NT2/D1 (cell line): Measurements from ENCODE around the gene RNF212B.

Experiments
- SUZ12 ChIP-seq: IDR thresholded peaks from 2 replicates; pipeline ENCODE4 v1.6.1; 2011; ENCODE audit not compliant: insufficient read length, insufficient read depth; ENCODE audit errors: extremely low read depth
- YY1 ChIP-seq: IDR thresholded peaks from 2 replicates; pipeline ENCODE4 v1.6.1; 2011; ENCODE audit not compliant: insufficient read length, insufficient read depth

GRCh38 chr14:23307146-23307530, 69.4 kb downstream of the RNF212B start:
- TF ChIP-seq YY1: no peak
- no peak for TF ChIP-seq SUZ12
